Measurements from ENCODE around the gene RALBP1.
"Not testable (repeated sequence)": the region's sequence is repeated elsewhere in the genome, so short reads cannot be mapped to it uniquely, and the experiment has no call there.

RALBP1 gene

DNA sequence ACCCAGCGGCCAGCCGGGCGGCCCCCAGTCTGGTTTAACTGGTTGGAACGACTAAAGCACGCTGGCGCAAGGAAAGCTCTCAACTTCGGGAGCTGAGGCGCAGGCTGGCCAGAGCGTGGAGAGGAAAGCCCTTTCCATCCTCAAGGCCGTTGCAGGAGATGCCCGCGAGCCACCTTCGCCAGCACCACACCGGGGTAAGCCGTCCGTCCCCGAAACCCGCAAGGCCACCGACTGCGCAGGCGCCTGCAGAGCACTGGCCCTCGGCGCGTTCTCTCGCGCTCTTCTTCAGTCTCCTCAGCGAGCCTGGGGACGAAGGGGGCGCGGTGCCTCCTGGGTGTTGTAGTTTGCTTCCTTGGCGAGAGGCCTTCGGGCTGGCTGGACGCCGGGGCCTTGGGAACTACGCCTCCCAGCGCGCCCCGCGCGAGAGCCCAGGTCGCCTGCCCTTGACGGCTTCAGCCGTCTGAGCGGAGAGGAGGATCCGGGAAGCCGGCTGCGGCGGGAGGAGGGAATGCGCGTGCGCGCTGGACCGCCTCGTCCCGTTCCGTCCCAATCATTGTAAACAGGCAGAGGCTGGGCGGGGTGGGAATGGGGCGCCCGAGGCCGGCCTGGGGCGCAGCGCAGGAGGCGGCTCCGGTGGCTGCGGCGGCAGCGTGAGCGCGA, at the start of gene RALBP1:
Gene RALBP1 (plus strand): TSS at position 531 of the 660 bp plus-strand sequence. CDS start 37,533 bp downstream, outside the sequence.
- DNase-seq: peak; percentile 92 to 99

DNA sequence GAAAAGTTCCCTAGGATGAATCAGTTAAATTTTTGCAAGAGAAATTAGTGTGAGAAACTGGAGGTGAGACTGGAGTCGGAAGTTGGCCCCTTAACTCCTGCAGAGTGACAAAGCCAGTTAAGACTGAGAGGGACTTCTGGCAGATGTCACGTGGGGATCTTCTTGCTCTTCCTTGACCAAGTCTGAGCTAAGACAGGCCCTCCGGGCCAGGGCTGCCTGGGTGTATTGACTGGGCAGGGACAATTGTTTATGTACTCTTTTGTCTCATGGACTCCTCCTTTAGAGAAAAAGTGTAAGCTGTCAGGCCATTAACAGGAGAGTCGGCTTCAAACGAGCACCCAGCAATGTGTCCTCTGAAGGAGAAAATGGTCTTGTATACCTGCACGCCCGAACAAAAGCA, 48.6 kb upstream of the RALBP1 start:
- DNase-seq: no peak

- no peak for DNase-seq
These were observed 47.0 kb upstream of the RALBP1 start for GRCh38 chr18:9428301-9428706.

DNA sequence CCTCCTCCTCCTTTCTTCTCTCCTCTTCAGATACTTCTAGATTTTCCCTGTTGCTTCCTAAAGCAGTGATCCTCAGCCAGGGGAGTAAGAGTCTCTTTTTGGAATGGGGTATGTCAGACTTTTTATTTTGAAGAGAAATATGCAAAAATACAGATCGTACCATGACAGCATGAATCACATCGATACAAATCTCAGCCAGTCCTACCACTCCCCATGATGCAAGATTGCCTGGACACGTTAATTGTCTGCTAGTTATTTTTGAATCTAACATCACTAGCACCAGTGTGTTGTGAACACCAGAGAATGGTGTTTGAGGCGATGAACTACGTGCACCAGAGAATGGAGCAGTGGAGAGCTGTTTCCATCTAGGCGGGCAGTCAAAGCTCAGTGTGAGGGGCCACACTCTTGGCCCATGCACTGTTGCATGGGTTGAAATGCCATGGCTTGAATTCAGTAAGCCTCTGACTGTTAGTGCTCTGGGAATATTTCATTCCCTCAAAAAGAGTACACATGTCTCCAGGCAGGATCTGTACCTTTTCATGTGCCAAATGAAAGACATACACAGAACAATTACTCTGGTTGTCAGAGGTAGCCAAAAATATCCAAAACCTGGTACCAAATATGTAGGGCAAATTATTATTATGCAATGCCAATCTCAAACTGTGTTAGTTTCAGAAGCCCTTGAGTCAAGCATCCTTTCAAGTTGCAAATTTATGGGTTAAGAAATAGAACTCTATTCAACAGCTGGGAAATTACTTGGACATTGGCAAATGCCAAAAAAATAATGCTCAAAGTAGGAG, 46.3 kb upstream of the RALBP1 start:
- no peak for DNase-seq

DNA sequence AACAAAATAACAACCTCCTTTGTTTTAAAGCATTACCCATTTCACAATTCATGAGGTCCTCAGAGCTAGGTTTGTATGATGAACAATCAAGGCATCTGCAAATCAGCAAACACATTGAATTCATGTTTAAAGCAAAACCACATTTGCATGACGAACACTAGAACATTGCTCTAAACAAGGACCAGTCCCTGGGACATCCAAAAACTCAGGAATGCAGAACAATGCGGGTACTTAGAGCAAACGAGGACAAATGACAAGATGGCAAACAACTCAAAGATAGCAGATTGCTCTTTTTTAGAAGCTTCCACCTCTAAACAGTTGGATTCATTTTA, 45.7 kb upstream of the RALBP1 start:
- no peak for DNase-seq

GRCh38 chr18:9430315-9430714, 45.0 kb upstream of the RALBP1 start:
- not testable (repeated sequence) for DNase-seq

GRCh38 chr18:9431296-9431695, 44.0 kb upstream of the RALBP1 start:
- no peak for DNase-seq

DNA sequence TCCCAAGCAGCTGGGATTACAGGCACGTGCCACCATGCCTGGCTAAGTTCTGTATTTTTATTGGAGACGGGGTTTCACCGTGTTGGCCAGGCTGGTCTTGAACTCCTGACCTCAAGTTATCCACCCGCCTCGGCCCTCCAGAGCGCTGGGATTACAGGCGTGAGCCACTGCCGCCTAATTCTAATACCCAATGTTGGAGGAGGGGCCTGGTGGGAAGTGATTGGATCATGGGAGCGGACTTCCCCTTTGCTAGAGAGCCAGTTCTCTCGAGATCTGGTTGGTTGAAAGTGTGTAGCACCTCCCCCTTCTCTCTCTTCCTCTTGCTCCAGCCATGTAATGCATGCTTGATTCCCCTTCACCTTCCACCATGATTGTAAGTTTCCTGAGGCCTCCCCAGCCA, 42.2 kb upstream of the RALBP1 start:
- peak in 1 of 2 donors; percentile 32 for DNase-seq

DNA sequence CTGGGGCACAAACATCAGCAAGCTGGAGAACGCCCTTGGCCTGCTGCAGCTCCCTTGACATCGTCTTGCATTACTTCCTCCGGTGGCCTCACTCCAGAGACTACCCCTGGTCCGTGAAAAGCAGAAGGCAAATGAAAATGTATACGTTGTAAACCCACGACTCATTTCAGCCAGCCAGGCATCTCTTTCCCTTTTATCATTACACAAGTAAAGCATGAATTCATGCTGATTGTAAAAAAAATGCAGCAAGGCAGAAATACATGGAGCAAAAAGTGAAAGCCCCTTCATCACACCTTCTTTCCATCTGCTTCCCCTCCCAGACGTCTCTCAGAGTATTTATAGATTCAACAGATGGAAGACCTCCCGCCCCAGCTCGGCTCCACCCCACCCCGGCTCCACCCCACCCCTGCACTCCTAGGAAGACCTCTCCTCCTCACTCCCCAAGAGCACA, 41.6 kb upstream of the RALBP1 start:
- peak in 1 of 2 donors; percentile 60 for DNase-seq

- DNase-seq: no peak
These were observed 41.1 kb upstream of the RALBP1 start for GRCh38 chr18:9434122-9434701.

- no peak for DNase-seq
These were observed 40.3 kb upstream of the RALBP1 start for GRCh38 chr18:9435041-9435440.

DNA sequence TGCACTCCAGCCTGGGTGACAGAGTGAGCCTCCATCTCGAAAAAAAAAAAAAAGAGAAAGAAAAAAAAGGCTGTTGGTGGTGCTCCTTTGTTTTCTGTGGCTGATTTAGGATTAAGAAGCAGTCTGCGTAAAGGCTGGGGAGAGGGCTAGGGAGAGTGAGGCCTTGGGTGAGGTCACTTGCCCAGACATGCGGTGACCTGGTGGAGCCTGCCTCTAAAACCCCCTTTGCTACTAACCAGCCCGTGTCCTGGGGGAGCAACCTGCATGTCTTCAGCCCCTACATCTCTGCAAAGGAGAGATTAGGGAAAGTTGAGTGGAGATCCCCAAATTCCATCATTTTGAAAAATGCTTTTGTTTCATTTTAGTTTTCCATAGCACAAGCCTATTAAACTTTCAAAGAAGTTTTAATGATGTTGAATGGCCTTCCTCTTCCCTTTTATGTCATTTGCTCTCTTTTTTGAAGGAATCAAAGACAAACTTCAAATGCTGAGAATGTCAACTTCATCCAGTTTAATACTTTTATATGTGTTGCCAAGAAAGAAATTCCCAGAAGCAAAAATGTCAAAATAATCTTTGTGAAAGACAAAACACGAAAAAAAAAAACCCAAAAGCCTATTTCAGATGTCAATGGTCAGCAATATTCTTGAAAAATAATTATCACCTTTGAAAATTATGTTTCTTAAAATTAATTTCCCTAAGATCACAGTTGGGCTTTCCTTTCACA, 38.9 kb upstream of the RALBP1 start:
- DNase-seq: no peak

- no peak for DNase-seq
These were observed 38.3 kb upstream of the RALBP1 start for GRCh38 chr18:9437021-9437437.

DNA sequence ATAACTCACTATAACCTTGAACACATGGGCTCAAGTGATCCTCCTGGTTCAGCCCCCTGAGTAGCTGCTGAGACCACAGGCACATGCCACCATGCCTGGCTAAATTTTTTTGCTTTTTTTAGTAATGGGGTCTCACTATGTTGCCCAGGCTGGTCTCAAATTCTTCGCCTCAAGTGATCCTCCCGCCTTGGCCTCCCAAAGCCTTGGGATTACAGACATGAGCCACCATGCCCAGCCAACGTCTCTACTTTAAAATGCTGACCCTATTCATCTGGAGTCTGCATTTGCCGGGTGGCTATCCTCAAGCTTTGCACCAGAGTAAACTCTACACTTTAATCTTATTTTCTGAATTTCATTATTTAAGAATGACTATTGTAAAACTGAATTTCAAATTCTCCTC, 37.6 kb upstream of the RALBP1 start:
- DNase-seq: no peak

DNA sequence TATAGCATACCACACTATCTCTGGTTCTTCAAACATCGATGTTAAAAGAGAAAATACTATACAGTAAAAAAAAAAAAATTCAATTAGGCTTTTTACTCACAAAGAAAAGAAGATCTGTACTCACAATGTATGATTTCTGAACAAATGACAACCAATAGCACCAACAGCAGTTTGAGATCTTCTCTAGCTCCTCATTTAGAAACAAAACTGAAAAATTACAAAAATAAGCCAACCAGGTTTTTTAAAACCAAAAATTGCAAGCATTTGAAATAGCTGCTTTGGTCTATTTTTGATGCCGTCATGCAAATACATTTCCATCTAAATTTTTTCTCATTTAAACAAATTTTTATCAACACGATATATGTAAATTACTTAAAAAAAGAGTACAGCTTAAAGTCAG, 34.3 kb upstream of the RALBP1 start:
- no peak for DNase-seq

GRCh38 chr18:9444549-9444948, 30.8 kb upstream of the RALBP1 start:
- DNase-seq: no peak

- no peak for DNase-seq
These were observed 28.5 kb upstream of the RALBP1 start for GRCh38 chr18:9446839-9447238.

DNA sequence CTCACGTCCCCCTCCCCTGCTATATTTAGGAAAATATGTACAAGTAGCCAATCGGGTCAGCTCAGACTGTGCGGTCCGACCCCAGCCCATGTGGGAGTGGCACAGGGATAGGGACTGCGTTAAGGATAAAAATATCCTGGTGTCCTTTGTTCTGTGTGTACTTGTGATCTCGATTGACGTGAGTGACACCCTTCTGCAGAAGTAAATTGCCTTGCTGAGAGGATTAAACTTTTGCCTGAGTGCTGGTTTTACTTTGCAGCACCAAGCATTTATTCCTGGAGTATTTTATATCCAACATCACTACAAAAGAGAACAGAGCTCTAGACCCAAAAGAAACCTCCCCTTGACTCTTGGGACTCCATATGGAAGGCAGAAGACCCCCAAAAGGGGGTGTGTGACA, 28.0 kb upstream of the RALBP1 start:
- DNase-seq: no peak

DNA sequence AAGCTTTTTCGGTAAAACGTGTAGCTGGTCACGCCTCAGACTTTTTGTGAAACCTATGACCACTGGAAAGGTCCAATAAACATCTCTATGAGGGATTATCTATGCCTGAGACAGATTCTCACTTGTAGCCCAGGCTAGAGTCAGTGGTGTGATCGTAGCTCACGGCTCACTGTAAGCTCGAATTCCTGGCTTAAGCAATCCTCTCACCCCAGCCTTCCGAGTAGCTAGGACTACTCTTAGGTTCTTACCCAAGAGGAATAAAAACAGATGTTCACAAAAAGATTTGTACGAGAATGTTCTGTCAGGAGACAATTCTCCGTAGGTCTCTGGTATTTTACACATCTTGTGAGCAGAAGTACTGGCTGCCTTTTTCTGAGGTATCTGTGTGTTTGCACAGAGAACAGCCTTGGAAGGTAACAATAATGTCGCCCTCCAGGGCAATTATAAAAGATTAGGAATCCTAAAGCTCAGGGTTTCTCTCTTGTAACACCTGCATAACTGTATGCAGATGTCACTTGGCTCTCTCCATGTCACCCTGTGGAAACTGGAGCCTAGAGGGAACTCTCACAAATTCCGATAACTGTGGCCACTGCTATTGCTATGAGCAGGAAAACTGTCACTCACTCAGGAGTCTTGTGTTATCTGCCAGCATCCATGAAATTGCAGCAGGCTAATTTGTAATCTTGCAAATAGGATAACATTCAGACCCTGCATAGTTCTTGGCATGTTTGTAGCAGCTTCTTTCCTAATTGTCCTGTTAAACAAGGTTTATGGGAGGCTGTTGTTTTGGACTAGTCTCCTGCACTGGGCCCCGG, 25.5 kb upstream of the RALBP1 start:
- DNase-seq: no peak

GRCh38 chr18:9450920-9451319, 24.4 kb upstream of the RALBP1 start:
- DNase-seq: not testable (repeated sequence)

DNA sequence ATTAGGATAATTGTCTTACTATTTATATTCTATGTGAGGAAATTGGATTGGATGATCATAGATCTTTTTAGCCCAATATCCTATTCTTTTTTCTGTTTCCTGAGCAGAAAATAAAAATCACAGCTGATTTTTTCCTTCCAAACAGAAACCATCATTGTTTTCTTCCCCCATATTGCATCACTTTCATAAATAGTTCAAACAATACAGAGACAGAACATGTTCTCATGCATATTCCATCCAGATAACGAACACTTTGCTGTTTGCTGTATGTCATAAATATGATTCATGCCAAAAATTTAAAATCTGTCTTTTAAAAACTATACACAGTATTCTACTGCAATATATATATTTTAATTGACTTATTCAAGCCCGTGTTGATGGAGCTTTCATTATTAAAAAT, 22.0 kb upstream of the RALBP1 start:
- no peak for DNase-seq

GRCh38 chr18:9454061-9454703, 21.1 kb upstream of the RALBP1 start:
- DNase-seq: no peak

Measured in bone marrow (tissue), 2 donors.